ENCODE results near the gene DPH3.
A peak's percentile ranks its signal among the peaks of the same experiment; 100 is the strongest.
"Not testable (repeated sequence)": the region's sequence is repeated elsewhere in the genome, so short reads cannot be mapped to it uniquely, and the experiment has no call there.

Gene DPH3

DNA sequence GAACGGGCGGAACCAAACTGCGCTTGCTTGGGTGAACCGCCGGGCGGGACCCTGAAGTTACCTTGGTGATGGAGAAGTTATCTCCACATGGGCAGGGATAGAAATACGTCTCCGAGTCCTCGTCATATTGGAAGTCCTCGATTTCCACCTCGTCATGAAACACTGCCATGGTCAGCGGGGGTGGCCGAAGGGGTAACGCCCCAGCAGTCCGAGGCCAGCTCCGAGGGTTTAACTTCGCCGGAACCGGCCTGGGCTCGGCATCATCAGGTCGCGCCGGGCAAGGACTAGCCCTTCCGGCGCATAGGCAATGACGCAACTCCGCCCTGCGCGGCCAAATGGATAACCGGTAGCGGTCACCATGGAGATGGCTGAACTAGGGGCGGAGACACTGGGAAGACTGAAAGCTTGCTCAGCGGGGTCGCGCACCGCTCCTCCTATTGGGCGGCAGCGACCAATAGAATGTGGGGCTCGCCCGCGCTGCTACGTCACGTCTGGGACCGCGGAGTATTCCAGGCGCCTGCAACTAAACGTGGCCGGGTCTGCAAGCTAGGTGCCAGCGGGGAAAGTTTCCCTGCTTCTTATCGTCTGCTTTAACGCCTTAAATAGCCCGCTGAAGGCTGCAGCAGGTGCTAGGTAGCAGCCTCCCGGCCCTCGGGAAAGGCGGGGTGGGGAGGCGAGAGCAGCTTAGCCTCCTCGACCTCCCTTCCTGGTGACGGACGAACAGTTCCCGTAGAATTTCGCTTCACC lies at the start of gene DPH3, which contains the start of gene OXNAD1:
Gene DPH3, minus strand, starts transcription at position 236 of the 747 bp plus-strand sequence. Its CDS starts 67 bp downstream, at position 169.
Gene OXNAD1, plus strand, starts transcription at position 505 of the 747 bp plus-strand sequence. CDS start 5,741 bp downstream, outside the sequence.
- DNase-seq (ENCODE audit: low read depth in 2 of 2): peak; percentile 95 to 98

DNA sequence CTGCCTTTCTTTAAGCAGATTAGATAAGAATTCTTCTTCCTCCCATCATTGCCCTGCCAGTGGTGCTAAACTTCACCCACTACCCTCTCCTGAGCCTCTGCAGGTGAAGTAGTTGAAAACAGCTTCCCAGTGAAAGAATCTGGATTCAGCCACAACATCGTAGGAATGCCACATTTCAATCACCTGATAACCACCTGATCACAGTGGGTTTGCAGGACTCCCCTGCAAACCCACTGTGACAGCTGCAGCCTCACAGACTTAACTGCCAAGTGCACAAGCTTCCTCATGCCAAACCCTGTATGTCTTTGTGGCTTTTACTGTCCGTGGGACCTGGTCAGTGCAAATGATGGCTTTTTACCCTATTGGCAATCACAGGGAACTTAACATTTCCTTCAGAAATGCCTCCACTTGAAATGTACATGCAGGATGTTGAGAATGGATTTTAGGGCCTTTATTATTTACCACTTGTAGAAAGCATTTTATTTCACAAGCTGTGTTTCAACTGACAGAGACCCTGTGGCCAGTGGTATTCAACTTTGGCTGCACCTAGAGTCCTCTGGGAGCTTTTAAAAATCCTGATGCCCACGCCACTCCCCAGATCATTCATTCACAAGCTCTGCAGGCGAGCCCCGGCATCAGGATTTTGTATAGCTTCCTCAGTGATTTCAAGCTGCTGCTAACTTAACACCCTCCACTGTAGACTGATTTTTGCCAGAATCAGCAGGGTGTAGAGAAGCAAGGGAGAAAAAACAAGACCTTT lies 49.3 kb upstream of the DPH3 start:
- DNase-seq (ENCODE audit: low read depth in 2 of 2): no peak

DNA sequence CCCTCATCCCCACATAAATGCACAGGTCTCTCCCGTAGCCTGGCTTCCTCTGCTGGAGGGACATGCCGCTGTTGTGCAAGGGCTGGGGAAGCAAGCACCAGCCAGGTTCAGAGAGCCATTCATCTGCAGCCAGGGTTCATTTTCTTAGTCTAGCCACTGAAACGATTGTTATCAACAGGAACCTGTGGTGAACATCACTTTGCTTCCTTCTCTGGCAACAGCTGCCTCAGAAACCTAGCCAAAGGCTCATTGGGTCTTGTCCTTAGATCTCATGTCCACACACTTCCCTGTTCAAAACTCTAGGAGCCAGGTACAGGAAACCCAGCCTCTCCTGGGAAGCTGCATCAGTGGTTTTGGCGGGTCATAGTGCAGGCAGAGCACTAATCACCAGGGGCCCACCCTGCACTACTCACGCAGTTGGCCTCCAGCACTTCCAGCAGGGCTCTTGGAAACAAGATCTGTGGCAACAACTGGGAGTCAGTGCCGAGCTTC lies 47.3 kb upstream of the DPH3 start:
- no peak for DNase-seq (ENCODE audit: low read depth in 2 of 2)

DNA sequence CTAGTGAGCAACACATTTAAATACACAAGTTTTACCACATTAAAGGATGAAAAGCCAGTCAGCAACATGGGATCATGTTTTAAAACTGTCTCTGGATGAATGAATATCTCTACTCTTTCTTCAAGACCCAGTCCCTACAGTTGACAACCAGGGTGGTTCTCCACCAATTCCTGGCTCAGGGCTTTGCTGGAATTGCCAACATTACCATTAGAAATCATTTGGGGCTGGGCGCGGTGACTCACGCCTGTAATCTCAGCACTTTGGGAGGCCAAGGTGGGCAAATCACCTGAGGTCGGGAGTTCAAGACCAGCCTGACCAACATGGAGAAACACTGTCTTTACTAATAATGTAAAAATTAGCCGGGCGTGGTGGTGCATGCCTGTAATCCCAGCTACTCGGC lies 45.7 kb upstream of the DPH3 start:
- DNase-seq (ENCODE audit: low read depth in 2 of 2): not testable (repeated sequence)

DNA sequence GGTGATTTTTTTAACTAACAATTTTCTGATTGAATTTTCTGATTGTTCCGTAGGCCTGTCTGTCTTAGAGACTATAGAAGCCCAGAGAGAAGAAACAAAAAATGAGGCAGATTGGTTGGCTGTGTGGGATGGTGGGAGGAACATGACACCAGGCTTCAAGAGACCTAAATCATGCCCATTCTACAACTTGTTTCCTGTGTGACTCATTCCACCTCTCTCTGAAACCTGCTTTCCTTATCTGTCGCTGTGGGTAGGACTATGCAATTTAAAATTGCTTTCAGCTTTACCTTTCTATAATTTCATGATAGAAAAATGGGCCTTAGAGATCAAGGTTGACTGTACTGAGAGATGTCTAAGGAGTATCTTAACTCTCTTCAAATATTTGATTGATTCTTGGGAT lies 44.8 kb upstream of the DPH3 start:
- DNase-seq (ENCODE audit: low read depth in 2 of 2): peak in 1 of 2 donors; percentile 11

DNA sequence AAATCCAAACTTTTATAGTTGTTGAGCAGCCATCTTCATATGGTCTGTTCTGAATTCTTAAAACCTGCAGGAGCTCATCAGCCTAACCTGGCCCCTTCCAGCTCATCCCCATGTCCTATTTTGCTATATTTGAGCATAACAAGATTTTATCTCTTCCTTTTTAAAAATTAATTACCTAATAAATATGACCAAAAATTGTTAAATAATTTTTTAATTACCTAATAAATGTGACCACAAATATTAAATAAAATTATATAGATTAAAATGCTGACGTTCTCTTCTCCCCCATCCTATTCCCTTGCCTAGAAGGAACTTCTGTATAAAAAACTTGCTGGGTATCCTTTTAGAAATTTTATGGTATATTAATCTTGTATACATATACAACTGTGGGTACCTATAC lies 44.0 kb upstream of the DPH3 start:
- no peak for DNase-seq (ENCODE audit: low read depth in 2 of 2)

DNA sequence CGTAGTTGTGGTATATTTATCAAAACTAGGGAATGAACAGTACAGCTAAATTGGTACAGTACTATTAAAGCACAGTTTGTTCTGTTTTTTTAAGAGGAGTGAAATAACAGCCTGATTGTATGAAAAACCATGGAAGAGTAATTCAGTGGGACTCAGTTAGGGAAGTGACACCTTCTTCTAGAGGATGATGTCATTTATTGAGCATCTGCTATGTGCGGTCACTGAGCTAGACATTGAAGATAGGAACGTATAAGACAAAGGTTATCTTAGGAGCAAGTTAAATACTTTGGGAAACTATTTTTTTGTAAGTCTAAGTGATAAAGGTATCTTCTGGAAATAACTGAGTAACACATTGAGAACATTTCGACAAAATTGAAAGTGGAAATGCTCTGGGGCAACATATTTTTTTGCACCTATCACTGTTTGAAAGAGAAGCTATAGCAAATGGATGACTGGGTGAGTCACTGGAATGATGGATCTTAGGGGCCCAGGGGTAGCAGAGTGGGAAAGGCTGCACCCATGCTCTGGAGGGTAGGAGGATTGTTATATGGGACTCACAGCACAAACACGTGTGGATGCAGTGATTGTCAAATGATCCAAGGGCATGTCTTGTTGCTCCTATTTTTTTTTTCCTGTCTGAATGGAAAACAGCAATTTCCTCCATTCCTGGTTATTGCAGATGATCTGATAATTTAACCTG lies 43.2 kb upstream of the DPH3 start:
- DNase-seq (ENCODE audit: low read depth in 2 of 2): no peak

DNA sequence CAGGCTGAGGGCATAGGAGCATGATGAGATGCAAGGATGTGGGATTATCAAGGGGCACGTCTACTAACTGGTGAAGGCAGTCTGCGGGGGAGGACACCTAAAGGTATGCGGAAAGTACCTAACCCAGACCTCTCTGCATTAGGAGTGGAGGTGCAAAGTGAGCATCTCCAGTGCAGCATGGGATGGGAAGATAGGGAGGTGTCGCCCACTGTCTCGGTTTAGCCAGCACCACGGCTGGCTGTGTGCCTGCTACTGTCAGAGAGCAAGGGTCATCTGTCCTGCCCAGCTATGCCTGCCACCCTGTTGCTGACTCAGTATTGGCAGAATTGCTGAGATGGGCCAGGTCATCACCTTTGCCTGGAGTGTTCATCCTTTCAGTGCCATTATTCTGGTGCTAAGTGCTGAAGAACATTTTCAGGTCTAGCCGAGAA lies 40.4 kb upstream of the DPH3 start:
- DNase-seq (ENCODE audit: low read depth in 2 of 2): no peak

DNA sequence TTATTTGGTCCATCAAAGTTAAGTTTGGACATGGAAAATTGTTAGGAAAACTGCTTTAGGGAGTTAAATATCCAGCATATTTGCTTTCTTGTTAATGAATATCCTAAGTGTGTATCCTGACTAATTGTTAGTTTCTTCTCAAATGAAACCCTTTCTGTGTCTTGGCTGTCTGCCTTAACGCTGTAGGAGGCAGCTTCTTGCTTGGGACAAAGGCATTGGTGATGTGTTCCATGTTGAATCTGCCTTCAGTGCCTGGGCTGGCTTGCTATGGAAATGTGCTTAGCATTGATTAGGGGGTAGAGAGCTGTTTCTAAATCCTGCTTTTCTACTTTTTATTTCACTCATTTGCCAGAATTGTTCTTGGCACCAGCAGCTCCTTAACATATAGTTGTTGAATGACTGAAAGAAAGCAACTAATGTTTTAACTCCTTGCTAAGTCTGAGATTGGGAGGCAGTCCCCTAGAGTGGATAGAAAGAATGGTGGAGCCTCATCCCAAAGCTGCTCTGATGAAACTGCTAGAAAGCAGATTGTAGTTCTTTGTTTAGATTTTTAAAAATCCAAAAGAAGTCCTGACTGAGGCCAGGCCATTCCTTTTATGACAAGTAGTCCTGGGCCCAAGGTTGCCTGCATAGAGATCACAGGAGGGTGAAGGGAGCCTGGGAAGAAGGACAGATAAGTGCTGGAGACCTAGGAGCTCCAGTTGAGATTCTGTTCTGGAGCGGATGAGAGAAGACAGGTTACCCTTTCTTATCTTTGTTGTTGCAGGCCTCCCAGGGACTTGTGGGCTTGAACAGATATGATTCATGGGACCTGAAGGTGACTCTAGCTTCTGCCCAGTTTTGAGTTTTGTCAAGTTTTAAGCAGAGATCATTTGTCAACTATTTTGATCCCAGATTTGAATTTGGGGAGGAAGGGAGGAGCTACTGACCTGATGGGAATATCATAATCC lies 39.6 kb upstream of the DPH3 start:
- DNase-seq (ENCODE audit: low read depth in 2 of 2): no peak

DNA sequence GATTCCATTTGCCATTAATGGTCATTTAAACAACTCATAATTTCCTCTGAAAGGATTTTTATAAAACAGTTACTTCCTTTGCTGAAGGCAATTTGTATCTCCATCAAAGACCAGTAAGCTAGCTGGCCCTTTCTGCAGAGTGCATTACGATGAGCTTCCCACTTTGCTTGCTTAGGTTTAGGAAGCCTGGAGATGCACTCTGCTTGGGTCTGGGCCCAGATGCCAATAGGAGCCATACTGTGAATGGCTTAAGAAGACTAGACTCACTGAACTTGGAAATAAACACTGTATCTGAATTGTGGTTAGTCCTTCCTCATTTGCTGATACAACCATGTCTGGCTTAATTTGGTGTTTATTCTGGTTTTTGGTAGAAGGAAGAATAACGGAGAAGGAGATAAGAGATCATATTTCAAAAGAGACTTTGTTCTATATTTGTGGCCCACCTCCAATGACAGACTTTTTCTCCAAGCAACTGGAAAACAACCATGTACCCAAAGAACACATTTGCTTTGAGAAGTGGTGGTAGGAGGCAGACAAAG lies 38.4 kb upstream of the DPH3 start:
- DNase-seq (ENCODE audit: low read depth in 2 of 2): no peak

DNA sequence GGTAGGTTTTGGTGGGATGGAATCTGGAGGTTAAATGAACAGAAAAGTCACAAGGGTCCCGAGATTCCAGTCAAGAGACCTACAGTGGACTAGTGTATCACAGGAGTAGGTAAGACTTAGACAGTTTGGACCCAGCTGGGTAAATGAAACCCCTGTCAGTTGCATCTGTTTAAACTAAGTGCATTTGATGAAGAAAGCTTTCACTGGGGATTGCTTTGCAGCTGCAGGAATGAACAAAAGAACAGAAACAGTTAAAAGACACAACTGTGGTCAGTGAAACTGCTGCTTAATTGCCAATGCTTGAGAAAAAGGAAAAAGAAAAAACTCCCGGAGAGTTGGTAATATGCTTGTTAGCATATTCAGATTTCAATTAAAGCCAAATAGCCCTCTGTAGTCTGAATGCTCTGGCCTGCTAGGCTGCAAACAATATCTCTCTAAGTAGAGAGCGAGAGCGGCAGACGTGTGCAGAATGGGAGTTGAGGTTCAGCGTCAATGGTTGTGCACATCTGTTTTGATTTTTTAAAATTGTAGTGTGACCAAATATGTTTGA lies 37.4 kb upstream of the DPH3 start:
- DNase-seq (ENCODE audit: low read depth in 2 of 2): no peak

DNA sequence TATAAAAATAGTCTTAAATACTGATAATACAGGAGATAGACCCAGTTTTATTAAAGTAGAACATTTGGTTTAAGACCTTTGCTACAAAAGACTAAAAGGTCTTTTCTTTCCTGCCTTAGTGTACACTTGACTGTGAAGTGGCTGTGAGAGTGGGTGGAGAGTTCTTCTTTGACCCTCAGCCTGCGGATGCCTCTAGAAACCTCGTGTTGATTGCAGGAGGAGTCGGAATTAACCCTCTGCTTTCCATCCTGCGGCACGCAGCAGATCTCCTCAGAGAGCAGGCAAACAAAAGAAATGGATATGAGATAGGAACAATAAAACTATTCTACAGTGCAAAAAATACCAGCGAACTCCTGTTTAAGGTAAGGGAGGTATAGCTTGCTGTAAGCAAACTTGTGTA lies 36.8 kb upstream of the DPH3 start:
- DNase-seq (ENCODE audit: low read depth in 2 of 2): no peak

DNA sequence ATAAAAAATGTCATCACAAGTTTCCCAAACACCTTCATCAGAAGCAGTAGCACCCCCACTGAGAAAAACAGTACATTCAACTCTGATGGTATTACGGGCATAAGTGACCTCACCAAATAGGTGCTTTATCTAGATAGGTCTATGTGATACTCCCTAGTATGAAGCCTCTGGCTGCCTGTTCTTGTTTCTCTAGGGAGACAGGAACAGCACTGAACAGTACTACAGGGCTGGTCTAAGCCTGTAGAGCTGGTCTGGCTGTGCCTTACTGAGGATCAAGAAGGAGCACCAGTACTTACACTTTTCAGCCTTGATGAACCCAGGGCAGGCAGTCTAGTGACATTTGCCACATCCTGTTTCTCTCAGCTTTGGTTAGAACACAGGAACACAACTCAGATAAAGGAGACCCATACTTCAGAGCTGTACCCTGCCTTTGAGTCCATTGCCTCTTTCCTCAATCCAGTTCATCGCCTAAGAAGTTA lies 36.2 kb upstream of the DPH3 start:
- peak in 1 of 2 donors; percentile 23 for DNase-seq (ENCODE audit: low read depth in 2 of 2)

DNA sequence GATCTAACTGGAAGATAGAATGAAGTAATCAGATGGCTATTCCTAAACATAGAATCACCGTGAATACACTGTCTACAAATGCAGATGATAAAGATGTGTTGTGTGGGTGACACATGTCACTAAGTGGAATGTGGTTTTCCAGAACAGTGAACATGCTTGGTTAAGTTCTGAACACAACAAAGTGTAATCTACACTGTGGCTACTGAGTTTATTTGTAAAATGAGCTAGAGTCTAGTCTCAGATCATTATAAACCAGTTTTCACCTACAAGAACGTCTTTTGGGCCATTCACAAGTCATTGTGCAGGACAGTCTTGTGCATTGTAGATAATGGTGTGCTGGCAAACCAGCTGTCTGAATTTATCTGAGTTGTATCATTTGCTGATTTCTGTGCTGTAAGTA lies 35.6 kb upstream of the DPH3 start:
- no peak for DNase-seq (ENCODE audit: low read depth in 2 of 2)

DNA sequence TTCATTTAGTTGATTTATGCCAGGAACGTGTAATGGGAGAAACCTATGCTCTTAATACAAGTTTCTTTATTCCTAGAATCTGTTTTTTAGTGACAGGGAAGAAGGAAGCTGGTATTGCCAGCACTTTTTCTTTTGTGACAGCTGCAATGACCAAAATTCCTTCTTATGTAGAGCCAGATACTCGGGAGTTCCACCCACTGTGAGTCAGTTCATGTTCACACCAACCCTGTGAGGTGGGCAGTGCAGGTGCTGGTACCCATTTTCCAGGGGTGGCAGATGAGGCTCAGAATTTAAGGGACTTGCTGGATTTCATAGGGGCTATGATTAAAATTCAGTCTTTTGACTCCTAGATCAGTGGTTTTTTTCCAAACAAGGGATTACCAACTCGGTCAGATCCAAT lies 35.0 kb upstream of the DPH3 start:
- DNase-seq (ENCODE audit: low read depth in 2 of 2): no peak

DNA sequence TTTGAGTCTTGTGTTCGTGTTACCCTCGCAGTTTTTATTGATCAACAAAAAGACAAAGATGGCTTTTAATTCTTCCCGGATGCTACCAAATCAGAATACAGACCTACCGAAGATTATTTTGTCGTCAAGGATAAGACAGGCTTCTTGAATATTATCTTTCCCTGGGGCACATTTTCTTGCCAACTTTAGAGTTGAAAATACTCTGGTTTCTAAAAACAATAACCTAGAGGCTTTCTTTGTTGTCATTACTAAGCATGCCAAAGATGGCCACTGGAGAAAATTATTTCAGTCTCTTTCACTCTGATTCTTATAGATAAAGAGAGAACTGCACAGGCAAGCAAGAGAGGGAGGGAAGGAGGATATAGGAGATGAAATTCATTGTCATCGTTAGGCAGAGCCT lies 34.1 kb upstream of the DPH3 start:
- no peak for DNase-seq (ENCODE audit: low read depth in 2 of 2)

DNA sequence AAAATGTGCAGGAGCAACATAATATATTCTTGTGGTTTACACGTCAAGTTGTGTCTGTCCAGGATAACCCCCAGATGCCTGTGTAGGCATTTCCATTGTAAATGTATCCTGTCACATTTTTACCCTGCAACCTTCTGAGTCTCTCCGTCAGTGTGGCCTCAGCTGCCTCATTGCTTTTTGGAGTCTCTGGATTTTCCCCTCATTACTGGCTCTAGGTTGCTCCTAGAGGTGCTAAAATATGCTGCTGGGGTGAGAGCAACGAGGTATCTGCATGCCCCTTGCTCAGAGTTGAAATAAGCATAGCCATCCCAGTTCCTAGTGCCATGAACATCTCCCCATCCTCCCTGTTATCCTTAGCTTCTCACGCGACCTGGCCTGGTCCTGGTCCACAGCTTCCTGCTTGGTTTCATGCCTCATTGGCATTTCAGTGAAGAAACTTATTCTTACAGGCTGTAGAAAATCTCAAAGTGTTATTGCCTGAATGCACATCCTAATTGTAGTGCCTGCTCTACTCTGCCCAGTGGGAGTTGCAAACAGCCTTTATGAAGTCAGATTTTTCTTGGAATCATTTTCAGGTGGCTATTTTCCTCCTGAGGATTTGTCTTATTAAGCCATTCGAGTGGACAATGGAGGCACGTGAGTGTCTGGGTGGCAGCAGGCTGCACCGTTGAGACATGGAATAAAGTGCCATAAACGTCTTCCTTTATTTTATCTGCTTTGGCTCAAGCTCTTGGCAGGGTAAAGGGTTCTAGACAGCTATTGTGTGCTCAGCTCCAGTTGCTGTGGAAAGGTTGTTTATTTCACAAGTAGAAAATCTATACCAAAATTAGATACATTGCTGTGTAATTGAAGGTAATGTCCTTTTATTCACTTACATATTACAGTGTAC lies 33.5 kb upstream of the DPH3 start:
- no peak for DNase-seq (ENCODE audit: low read depth in 2 of 2)

DNA sequence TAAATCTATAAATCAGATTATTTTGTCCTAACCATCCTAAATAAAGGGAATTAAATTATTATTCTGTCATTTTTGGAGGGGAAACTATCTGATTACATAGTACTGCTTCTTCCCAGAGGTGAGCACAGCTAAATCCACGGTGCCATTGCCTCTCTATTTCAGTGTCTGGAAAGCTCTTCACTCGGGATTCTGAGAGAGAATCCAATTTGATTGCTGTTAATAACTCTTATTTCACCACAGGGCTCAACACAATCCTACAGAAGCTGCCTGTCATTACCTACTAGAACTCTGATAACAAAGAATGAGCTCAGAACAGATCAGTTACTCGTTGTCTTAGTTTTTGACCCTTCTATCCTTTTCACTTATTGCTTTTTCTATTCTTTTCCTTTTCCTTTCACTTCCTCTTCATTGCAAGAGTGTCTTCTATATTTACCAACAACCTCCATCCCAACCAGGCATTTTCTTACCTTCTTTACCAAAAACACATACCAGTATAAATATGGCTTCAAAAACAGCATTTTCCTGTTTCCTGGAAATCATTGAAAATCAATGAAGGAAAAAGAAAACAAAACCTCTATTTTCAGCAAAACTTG lies 30.7 kb upstream of the DPH3 start:
- no peak for DNase-seq (ENCODE audit: low read depth in 2 of 2)

DNA sequence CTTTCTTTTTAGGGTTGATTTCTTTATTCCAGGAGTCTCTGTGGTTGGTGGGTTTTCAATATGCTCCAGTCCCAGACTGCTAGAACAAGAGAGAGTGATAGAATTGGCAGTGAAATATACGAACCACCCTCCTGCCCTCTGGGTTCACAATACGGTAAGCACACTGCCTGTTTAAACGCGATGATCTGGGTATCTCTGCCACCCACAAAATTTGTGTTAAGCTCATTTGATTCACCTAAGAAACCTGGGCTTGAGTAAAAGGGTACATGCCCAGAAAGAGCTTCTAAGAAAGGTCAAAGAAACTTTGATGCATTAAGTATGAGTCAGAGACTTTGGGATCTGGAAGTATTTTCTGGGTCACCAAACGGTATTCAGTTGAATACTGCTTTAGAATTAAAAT lies 30.1 kb upstream of the DPH3 start:
- no peak for DNase-seq (ENCODE audit: low read depth in 2 of 2)

Measured in stimulated activated CD8-positive, alpha-beta memory T cell treated with anti-CD3 and anti-CD28 coated beads, Interleukin-7, amount 100 ng/mL, for 1 hour (primary cell).